Esophagus muscularis mucosa (tissue), 4 donors: Measurements from ENCODE around the gene FTH1. TPM values are rescaled to one million over a fixed set of nuclear protein-coding genes. Genes with fewer than 3 reads are reported as not detected.
"Not testable (repeated sequence)": the region's sequence is repeated elsewhere in the genome, so short reads cannot be mapped to it uniquely, and the experiment has no call there.

ENCODE experiments used
- DNase-seq: peaks from one replicate; pipeline ENCODE4 v3.0.0-alpha.2; 2017; ENCODE audit errors: extremely low spot score
- H3K27ac ChIP-seq, 4 donors: fragments of 200-600 bp; sonication (generic); replicated peaks in 1 of 4; 1 replicate in 3 of 4; 2 replicates in 1 of 4; pipeline ENCODE4 v1.5.1; 2016 to 2019; ENCODE audit warnings: mild to moderate bottlenecking in 1 of 4
- H3K27me3 ChIP-seq, 4 donors: fragments of 200-600 bp; sonication (generic); one replicate each; pipeline versions ENCODE4 v1.5.1 to v1.6.0; 2016 to 2019
- H3K36me3 ChIP-seq, 4 donors: fragments of 200-600 bp; sonication (generic); one replicate each; pipeline ENCODE4 v1.5.1; 2016 to 2019
- H3K4me1 ChIP-seq, 4 donors: fragments of 200-600 bp; sonication (generic); one replicate each; pipeline ENCODE4 v1.5.1; 2016 to 2019
- H3K4me3 ChIP-seq, 4 donors: fragments of 200-600 bp; sonication (generic); 1 replicate in 2 of 4; 2 replicates in 2 of 4; pipeline ENCODE4 v1.5.1; 2016 to 2019; ENCODE audit warnings: mild to moderate bottlenecking in 4 of 4, moderate library complexity in 1 of 4
- H3K9me3 ChIP-seq, 4 donors: fragments of 200-600 bp; sonication (generic); 1 replicate in 3 of 4; 2 replicates in 1 of 4; pipeline ENCODE4 v1.5.1; 2016 to 2019
- CTCF ChIP-seq, 3 experiments: fragments of 200-600 bp in 2 of 3; fragments of 450-650 bp in 1 of 3; sonication (generic) in 2 of 3; IDR thresholded peaks; one replicate each; pipeline ENCODE4 v1.5.1; 2017 to 2019; ENCODE audit warnings: antibody characterized with exemption in 3 of 3, mild to moderate bottlenecking in 2 of 3, moderate library complexity in 1 of 3
- EP300 ChIP-seq: sonication (generic); formaldehyde crosslinking; IDR thresholded peaks from one replicate; pipeline ENCODE4 v1.6.1; 2017; ENCODE audit warnings: antibody characterized with exemption
- POLR2A ChIP-seq: fragments of 450-650 bp; IDR thresholded peaks from one replicate; pipeline ENCODE4 v1.6.1; 2017; ENCODE audit warnings: antibody characterized with exemption, moderate library complexity, mild to moderate bottlenecking, low read depth
- POLR2AphosphoS5 ChIP-seq, 2 donors: sonication (generic); formaldehyde crosslinking; IDR thresholded peaks; one replicate each; pipeline ENCODE4 v1.6.1; 2017; ENCODE audit warnings: antibody characterized with exemption in 2 of 2
- WGBS: methylation state at CpG from one replicate; pipeline ENCODE4 v1.1.5; 2018; 5-methylcytosine and 5-hydroxymethylcytosine counted together
- intact Hi-C: fragments of 100-400 bp; cut with DNase I; formaldehyde crosslinking; loops from one replicate; pipeline ENCODE4 v1.15.1; 2023
- total RNA-seq, 4 donors: library from RNA; depleted of rRNA; stranded (reverse); fragments of >200 nt; gene quantifications; one replicate each; pipeline versions ENCODE4 v1.1.0 to v1.2.1, GENCODE V29; 2016

The FTH1 gene
- total RNA-seq, 4 donors from 2014 or later, result 1,795 to 3,027 (median 2,719) TPM

GRCh38 chr11:61967924-61968757 lies 707 bp upstream of the FTH1 start:
- no peak for TF ChIP-seq POLR2AphosphoS5 (IDR thresholded peaks at IDR 0.05)
- TF ChIP-seq CTCF (IDR thresholded peaks at IDR 0.05), result no peak
- TF ChIP-seq POLR2A, result no peak
- TF ChIP-seq EP300, result no peak
- Histone ChIP-seq H3K4me1 (peaks cover 69 to 81% (median 79%) of the 10 kb centered on the region in 4 donors), H3K36me3 (peaks cover 16 to 36% (median 27%) of the 10 kb centered on the region in 4 donors), H3K4me3 (peak overlapping the region; percentile 82 to 95 (median 90)), H3K27ac (peak overlapping the region; percentile 98 to 100 (median 99)), H3K27me3 (no peaks in the 10 kb centered on the region), H3K9me3 (no peaks in the 10 kb centered on the region)
- intact Hi-C loops, result loop anchor here (5.0 kb wide), 1 partner anchor 76 kb away; the partner anchor contains the start of gene FADS3
- WGBS, result 12% methylated on average over 45 of the region's 53 CpGs
- DNase-seq, result no peak

- Histone ChIP-seq H3K4me3 (peak overlapping the region; percentile 82 to 95 (median 90)), H3K36me3 (peaks cover 16 to 45% (median 37%) of the 10 kb centered on the region in 4 donors), H3K4me1 (peaks cover 69 to 81% (median 79%) of the 10 kb centered on the region in 4 donors), H3K27ac (peak overlapping the region; percentile 98 to 100 (median 99)), H3K9me3 (no peaks in the 10 kb centered on the region), H3K27me3 (no peaks in the 10 kb centered on the region)
- TF ChIP-seq CTCF (IDR thresholded peaks at IDR 0.05) (no peak), POLR2A (no peak), EP300 (no peak), POLR2AphosphoS5 (IDR thresholded peaks at IDR 0.05) (no peak)
- intact Hi-C loops, result loop anchor here (5.0 kb wide), 1 partner anchor 74 kb away; the partner anchor contains the start of gene FADS3
- DNase-seq, result no peak
- WGBS, result 0% methylated on average over 10 of the region's 13 CpGs
Observed at GRCh38 chr11:61966734-61967115, 709 bp downstream of the FTH1 start.

GRCh38 chr11:61964666-61965271 lies 2.7 kb downstream of the FTH1 start:
- intact Hi-C loops, result loop anchor here (5.0 kb wide), 1 partner anchor 72 kb away; the partner anchor contains the start of gene FADS3
- peak overlapping the region; percentile 98 to 100 (median 99) for H3K27ac ChIP-seq
- H3K4me3 ChIP-seq, result peak overlapping the region; percentile 82 to 95 (median 90)
- peaks cover 16 to 47% (median 37%) of the 10 kb centered on the region in 4 donors for H3K36me3 ChIP-seq
- not testable (repeated sequence) for DNase-seq, H3K27me3 ChIP-seq, H3K9me3 ChIP-seq
- WGBS, result 53% methylated on average over 8 of the region's 9 CpGs
- H3K4me1 ChIP-seq, result peaks cover 59 to 75% (median 74%) of the 10 kb centered on the region in 4 donors

- Histone ChIP-seq H3K4me3 (peak overlapping the region; percentile 82 to 95 (median 90)), H3K36me3 (peaks cover 16 to 53% (median 37%) of the 10 kb centered on the region in 4 donors), H3K27me3 (no peaks in the 10 kb centered on the region), H3K27ac (peak overlapping the region; percentile 61 to 100 (median 99)), H3K4me1 (peaks cover 53 to 69% (median 68%) of the 10 kb centered on the region in 4 donors), H3K9me3 (no peaks in the 10 kb centered on the region)
- 60% methylated on average over 4 of the region's 4 CpGs for WGBS
- no peak for DNase-seq
- TF ChIP-seq CTCF (IDR thresholded peaks at IDR 0.05) (no peak), POLR2A (no peak), POLR2AphosphoS5 (IDR thresholded peaks at IDR 0.05) (no peak), EP300 (no peak)
- intact Hi-C loops, result no loop called here
Observed at GRCh38 chr11:61964058-61964665, 3.3 kb downstream of the FTH1 start.
